Measurements from ENCODE around the gene ADAMTS19.

DNA sequence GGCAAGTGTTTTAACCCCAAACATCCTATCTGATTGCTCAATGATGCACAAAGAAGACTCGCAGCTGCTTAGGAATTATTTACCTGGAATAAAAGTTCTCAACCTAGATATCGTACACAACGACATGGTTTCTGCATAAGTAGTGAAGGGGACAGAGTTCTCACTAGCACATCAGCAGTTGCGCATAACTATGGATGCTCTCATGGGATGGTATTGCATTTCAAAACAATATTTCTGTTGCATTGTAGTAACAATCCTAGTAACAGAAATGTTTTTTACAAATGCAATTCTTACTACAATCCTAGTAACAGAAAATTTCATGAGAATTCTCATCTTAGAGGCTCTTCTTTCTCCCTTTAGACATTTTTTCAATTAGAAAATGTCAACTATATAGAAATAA is 193.3 kb downstream of the ADAMTS19 start:
- TF ChIP-seq, protein P1, sequence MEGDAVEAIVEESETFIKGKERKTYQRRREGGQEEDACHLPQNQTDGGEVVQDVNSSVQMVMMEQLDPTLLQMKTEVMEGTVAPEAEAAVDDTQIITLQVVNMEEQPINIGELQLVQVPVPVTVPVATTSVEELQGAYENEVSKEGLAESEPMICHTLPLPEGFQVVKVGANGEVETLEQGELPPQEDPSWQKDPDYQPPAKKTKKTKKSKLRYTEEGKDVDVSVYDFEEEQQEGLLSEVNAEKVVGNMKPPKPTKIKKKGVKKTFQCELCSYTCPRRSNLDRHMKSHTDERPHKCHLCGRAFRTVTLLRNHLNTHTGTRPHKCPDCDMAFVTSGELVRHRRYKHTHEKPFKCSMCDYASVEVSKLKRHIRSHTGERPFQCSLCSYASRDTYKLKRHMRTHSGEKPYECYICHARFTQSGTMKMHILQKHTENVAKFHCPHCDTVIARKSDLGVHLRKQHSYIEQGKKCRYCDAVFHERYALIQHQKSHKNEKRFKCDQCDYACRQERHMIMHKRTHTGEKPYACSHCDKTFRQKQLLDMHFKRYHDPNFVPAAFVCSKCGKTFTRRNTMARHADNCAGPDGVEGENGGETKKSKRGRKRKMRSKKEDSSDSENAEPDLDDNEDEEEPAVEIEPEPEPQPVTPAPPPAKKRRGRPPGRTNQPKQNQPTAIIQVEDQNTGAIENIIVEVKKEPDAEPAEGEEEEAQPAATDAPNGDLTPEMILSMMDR (IDR thresholded peaks at IDR 0.05) = no peak
- TF ChIP-seq POLR2A (IDR thresholded peaks at IDR 0.05) = no peak
